GM20000 (cell line): Measurements from ENCODE around the gene XRCC5.

Source experiments
- DNase-seq: peaks from one replicate; pipeline ENCODE4 v3.0.0; 2012; ENCODE audit warnings: low spot score
- CTCF ChIP-seq: IDR thresholded peaks from 2 replicates; pipeline ENCODE4 v1.5.1; 2012; ENCODE audit warnings: mild to moderate bottlenecking, control low read depth; ENCODE audit errors: extremely low read depth, missing control alignments

XRCC5 gene

GRCh38 chr2:216219861-216220260 is 110.7 kb downstream of the XRCC5 start:
- TF ChIP-seq CTCF: no peak
- no peak for DNase-seq

- DNase-seq: no peak
- no peak for TF ChIP-seq CTCF
These were observed 111.8 kb downstream of the XRCC5 start for GRCh38 chr2:216220976-216221375.

DNA sequence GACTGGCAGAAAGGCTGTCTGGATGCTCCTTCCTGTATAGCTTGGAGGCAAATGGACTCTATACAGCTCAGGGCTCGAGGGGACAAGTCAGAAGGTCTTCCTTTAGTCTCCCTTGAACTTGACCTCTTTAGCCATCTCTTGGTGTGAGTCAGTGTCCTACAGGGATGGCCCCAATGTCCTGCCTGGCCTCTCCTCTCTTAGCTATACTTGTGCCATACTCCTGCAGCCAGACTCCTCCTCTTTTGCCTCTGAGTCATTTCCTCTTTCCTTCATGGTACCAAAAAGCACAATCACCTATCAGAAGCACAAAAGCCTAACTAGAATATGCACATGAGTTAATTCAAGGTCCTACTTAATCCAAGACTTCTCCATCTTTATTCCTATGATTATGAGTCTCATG is 112.7 kb downstream of the XRCC5 start:
- no peak for TF ChIP-seq CTCF

DNA sequence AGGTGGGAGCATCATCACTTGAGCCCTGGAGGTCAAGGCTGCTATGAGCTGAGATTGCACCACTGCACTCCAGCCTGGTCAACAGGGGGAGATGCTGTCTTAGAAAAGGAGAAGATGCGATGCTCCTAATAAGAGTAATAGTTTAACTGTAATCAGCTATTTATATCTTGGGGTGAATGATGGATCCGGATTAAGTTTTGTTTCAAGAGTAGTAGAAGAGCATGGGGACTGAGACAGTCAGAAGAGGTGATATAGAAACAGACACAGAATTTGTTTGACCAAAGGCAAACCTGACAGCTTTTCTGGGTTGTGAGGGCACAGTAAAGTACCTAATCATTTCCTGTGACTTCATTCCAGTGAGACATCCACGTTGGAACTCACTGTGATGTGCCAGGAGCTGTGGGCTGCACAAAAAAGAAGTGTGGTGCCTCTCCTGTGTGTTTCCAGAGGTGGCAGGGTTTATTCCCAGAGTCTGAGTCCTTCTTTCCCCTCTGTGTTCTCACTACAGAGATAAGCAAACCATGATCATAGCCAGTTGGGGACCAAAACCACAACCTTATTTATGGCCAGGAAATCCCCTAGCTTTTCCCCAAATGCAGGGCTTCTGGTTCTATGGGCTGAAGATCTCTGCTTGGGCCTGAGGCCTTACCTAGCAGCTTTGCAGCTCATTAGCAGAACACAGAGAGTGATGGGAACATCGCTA is 113.7 kb downstream of the XRCC5 start:
- peak; percentile 46 for DNase-seq
- peak; percentile 43 for TF ChIP-seq CTCF

More for the DNA sequence above, 112.7 kb downstream of the XRCC5 start:
- DNase-seq: no peak

DNA sequence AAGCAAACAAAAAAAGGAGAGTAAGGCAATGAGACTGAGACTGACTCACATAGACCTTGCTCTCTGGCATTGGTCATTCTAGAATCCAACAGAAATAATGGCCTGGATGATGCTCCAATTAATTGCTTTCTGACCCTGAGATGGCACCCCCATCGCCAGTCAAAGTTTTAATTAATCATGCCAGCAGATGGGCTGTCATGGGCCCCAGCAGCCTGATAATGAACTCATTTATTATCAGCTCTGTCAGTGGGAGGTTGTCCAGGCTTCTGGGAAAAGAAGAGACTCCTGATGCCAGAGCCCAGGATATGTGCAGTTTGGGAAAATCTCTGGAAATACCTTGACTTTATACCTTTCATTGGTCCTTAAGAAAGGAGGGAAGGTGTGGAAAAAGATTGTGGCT is 115.2 kb downstream of the XRCC5 start:
- no peak for DNase-seq
- no peak for TF ChIP-seq CTCF

GRCh38 chr2:216229277-216229914 is 120.2 kb downstream of the XRCC5 start:
- no peak for TF ChIP-seq CTCF
- no peak for DNase-seq

DNA sequence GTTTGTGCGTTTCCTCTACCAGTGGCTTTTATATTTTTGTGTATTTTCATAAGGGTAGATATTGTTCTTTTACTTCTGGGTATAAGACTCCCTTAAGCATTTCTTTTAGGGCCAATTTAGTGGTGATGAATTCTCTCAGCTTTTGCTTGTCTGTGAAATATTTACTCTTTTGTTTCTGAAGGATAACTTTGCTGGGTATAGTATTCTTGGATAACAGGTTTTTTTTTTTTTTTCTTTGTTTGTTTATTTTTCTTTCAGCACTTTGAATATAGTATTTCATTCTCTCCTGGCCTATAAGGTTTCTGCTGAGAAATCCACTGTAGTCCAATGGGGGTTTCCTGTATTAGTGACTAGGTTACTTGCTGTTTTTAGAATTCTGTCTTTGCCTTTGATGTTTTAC is 122.7 kb downstream of the XRCC5 start:
- no peak for TF ChIP-seq CTCF
- DNase-seq: no peak
